ENCODE results near the gene SLC6A6. TPM values are rescaled to one million over a fixed set of nuclear protein-coding genes. Genes with fewer than 3 reads are reported as not detected.
A peak's percentile ranks its signal among the peaks of the same experiment; 100 is the strongest.

The SLC6A6 gene
- total RNA-seq, 1 experiment from 2014 or later, result 211 TPM

DNA sequence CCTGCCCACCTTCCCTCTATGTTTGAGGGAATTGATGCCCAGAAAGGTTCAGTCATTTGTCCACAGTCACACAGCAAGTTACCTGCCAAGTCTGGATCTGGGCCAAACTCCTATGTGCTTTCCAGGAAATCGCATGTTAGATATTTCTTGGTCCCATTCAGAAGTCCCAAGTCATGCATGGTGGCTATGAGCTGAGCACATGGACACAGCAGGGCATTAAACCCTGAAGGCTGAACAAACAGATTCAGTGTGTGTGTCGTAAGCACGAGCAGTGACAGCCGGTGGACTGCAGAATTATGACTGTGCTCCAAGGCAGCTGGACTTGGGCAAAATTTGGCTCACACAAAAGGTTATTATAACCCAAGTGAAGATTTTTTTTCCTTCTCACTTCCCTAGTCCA is 11.4 kb upstream of the SLC6A6 start:
- no peak overlapping the region for H3K4me3 Mint-ChIP-seq
- H3K36me3 Mint-ChIP-seq, result no peaks in the 10 kb centered on the region
- H3K27me3 Mint-ChIP-seq (ENCODE audit: low read depth), result peaks cover 3% of the 10 kb centered on the region; the same call in 1 of the 2 replicates
- no peaks in the 10 kb centered on the region for H3K9me3 Mint-ChIP-seq
- POLR2A ChIA-PET, result interaction anchor here (0.7 kb wide), 1 partner anchor 443 kb away, joined by 7 read pairs; no protein-coding TSS in a partner anchor
- ATAC-seq, result no peak
- peaks cover 24% of the 10 kb centered on the region for H3K4me1 Mint-ChIP-seq
- no peak for DNase-seq (ENCODE audit: low spot score)
- TF ChIP-seq ZBTB21 (CRISPR knock-in tag; IDR thresholded peaks at IDR 0.05; ENCODE audit: borderline replicate concordance), result no peak
- no peak for TF ChIP-seq MXD4 (CRISPR knock-in tag; IDR thresholded peaks at IDR 0.05; ENCODE audit: borderline replicate concordance)
- no peak overlapping the region for H3K27ac Mint-ChIP-seq
- CTCF ChIA-PET, result interaction anchor here (1.2 to 2.0 kb wide), 3 partner anchors 12 to 187 kb away, joined by 3 to 17 read pairs (median 15); partner anchors contain the start of gene SLC6A6

DNA sequence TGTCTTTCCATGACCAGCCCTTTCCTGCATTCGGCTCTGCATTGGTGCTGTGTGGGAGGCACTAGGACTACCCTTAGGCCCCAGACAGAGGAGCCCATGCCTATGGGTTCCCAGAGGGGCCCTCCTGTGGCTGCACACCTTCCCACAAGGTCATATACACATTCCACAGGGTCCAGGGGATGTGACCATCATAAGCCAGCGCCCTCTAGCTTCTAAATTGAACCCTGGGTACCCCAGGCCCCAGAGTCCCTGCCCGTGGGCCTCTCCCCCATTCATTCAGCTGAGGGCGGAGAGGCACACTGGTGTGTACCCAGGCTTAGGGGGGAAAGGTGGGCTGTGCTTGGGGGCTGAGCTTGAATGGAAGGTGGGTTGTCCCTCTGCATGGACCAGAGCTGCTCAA is 10.2 kb upstream of the SLC6A6 start:
- H3K27ac Mint-ChIP-seq, result peak overlapping the region; percentile 45; the same call in 1 of the 2 replicates
- CTCF ChIA-PET, result interaction anchor here (0.6 to 2.0 kb wide), 22 partner anchors 8 to 996 kb away, joined by 3 to 17 read pairs (median 4); partner anchors contain the start of gene SLC6A6
- peak; percentile 36 for DNase-seq (ENCODE audit: low spot score)
- POLR2A ChIA-PET, result interaction anchor here (1.1 to 1.5 kb wide), 2 partner anchors 10 to 20 kb away, joined by 4 to 5 read pairs; partner anchors contain the start of gene SLC6A6
- no peak for TF ChIP-seq ZNF671 (CRISPR knock-in tag; IDR thresholded peaks at IDR 0.05)
- TF ChIP-seq FOXK1 (CRISPR knock-in tag; IDR thresholded peaks at IDR 0.05), result no peak
- TF ChIP-seq FOXJ3 (CRISPR knock-in tag; IDR thresholded peaks at IDR 0.05; ENCODE audit: borderline replicate concordance), result no peak
- TF ChIP-seq, protein P1, sequence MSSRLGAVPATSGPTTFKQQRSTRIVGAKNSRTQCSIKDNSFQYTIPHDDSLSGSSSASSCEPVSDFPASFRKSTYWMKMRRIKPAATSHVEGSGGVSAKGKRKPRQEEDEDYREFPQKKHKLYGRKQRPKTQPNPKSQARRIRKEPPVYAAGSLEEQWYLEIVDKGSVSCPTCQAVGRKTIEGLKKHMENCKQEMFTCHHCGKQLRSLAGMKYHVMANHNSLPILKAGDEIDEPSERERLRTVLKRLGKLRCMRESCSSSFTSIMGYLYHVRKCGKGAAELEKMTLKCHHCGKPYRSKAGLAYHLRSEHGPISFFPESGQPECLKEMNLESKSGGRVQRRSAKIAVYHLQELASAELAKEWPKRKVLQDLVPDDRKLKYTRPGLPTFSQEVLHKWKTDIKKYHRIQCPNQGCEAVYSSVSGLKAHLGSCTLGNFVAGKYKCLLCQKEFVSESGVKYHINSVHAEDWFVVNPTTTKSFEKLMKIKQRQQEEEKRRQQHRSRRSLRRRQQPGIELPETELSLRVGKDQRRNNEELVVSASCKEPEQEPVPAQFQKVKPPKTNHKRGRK (CRISPR knock-in tag; IDR thresholded peaks at IDR 0.05; ENCODE audit: borderline replicate concordance), result no peak
- TF ChIP-seq SMAD4 (CRISPR knock-in tag; IDR thresholded peaks at IDR 0.05), result no peak
- TF ChIP-seq, protein P2, sequence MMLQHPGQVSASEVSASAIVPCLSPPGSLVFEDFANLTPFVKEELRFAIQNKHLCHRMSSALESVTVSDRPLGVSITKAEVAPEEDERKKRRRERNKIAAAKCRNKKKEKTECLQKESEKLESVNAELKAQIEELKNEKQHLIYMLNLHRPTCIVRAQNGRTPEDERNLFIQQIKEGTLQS (CRISPR knock-in tag; conservative IDR thresholded peaks at IDR 0.05), result no peak
- TF ChIP-seq, protein P3, sequence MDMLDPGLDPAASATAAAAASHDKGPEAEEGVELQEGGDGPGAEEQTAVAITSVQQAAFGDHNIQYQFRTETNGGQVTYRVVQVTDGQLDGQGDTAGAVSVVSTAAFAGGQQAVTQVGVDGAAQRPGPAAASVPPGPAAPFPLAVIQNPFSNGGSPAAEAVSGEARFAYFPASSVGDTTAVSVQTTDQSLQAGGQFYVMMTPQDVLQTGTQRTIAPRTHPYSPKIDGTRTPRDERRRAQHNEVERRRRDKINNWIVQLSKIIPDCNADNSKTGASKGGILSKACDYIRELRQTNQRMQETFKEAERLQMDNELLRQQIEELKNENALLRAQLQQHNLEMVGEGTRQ (CRISPR knock-in tag; IDR thresholded peaks at IDR 0.05), result no peak
- TF ChIP-seq, protein P4, sequence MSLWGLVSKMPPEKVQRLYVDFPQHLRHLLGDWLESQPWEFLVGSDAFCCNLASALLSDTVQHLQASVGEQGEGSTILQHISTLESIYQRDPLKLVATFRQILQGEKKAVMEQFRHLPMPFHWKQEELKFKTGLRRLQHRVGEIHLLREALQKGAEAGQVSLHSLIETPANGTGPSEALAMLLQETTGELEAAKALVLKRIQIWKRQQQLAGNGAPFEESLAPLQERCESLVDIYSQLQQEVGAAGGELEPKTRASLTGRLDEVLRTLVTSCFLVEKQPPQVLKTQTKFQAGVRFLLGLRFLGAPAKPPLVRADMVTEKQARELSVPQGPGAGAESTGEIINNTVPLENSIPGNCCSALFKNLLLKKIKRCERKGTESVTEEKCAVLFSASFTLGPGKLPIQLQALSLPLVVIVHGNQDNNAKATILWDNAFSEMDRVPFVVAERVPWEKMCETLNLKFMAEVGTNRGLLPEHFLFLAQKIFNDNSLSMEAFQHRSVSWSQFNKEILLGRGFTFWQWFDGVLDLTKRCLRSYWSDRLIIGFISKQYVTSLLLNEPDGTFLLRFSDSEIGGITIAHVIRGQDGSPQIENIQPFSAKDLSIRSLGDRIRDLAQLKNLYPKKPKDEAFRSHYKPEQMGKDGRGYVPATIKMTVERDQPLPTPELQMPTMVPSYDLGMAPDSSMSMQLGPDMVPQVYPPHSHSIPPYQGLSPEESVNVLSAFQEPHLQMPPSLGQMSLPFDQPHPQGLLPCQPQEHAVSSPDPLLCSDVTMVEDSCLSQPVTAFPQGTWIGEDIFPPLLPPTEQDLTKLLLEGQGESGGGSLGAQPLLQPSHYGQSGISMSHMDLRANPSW (CRISPR knock-in tag; conservative IDR thresholded peaks at IDR 0.05; ENCODE audit: low read depth), result no peak
- TF ChIP-seq GABPB1 (CRISPR knock-in tag; IDR thresholded peaks at IDR 0.05), result no peak
- TF ChIP-seq ELF4 (CRISPR knock-in tag; IDR thresholded peaks at IDR 0.05; ENCODE audit: low read depth), result no peak
- TF ChIP-seq, protein P5, sequence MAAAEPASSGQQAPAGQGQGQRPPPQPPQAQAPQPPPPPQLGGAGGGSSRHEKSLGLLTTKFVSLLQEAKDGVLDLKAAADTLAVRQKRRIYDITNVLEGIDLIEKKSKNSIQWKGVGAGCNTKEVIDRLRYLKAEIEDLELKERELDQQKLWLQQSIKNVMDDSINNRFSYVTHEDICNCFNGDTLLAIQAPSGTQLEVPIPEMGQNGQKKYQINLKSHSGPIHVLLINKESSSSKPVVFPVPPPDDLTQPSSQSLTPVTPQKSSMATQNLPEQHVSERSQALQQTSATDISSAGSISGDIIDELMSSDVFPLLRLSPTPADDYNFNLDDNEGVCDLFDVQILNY (CRISPR knock-in tag; IDR thresholded peaks at IDR 0.05), result no peak
- TF ChIP-seq, protein P6, sequence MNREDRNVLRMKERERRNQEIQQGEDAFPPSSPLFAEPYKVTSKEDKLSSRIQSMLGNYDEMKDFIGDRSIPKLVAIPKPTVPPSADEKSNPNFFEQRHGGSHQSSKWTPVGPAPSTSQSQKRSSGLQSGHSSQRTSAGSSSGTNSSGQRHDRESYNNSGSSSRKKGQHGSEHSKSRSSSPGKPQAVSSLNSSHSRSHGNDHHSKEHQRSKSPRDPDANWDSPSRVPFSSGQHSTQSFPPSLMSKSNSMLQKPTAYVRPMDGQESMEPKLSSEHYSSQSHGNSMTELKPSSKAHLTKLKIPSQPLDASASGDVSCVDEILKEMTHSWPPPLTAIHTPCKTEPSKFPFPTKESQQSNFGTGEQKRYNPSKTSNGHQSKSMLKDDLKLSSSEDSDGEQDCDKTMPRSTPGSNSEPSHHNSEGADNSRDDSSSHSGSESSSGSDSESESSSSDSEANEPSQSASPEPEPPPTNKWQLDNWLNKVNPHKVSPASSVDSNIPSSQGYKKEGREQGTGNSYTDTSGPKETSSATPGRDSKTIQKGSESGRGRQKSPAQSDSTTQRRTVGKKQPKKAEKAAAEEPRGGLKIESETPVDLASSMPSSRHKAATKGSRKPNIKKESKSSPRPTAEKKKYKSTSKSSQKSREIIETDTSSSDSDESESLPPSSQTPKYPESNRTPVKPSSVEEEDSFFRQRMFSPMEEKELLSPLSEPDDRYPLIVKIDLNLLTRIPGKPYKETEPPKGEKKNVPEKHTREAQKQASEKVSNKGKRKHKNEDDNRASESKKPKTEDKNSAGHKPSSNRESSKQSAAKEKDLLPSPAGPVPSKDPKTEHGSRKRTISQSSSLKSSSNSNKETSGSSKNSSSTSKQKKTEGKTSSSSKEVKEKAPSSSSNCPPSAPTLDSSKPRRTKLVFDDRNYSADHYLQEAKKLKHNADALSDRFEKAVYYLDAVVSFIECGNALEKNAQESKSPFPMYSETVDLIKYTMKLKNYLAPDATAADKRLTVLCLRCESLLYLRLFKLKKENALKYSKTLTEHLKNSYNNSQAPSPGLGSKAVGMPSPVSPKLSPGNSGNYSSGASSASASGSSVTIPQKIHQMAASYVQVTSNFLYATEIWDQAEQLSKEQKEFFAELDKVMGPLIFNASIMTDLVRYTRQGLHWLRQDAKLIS (CRISPR knock-in tag; IDR thresholded peaks at IDR 0.05; ENCODE audit: borderline replicate concordance), result no peak
- TF ChIP-seq, protein P7, sequence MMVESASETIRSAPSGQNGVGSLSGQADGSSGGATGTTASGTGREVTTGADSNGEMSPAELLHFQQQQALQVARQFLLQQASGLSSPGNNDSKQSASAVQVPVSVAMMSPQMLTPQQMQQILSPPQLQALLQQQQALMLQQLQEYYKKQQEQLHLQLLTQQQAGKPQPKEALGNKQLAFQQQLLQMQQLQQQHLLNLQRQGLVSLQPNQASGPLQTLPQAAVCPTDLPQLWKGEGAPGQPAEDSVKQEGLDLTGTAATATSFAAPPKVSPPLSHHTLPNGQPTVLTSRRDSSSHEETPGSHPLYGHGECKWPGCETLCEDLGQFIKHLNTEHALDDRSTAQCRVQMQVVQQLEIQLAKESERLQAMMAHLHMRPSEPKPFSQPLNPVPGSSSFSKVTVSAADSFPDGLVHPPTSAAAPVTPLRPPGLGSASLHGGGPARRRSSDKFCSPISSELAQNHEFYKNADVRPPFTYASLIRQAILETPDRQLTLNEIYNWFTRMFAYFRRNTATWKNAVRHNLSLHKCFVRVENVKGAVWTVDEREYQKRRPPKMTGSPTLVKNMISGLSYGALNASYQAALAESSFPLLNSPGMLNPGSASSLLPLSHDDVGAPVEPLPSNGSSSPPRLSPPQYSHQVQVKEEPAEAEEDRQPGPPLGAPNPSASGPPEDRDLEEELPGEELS (CRISPR knock-in tag; IDR thresholded peaks at IDR 0.05), result no peak
- ATAC-seq, result peak; percentile 78
- H3K27me3 Mint-ChIP-seq (ENCODE audit: low read depth), result peaks cover 3% of the 10 kb centered on the region; the same call in 1 of the 2 replicates
- no peaks in the 10 kb centered on the region for H3K9me3 Mint-ChIP-seq
- H3K4me3 Mint-ChIP-seq, result no peak overlapping the region
- peaks cover 29% of the 10 kb centered on the region for H3K4me1 Mint-ChIP-seq
- H3K36me3 Mint-ChIP-seq, result no peaks in the 10 kb centered on the region
